ENCODE results near the gene GDI2. TPM values are rescaled to one million over a fixed set of nuclear protein-coding genes. Genes with fewer than 3 reads are reported as not detected.
A peak's percentile ranks its signal among the peaks of the same experiment; 100 is the strongest.

GDI2 gene
- total RNA-seq, 1 experiment from 2014 or later = 321 TPM

GRCh38 chr10:5762531-5762930 is 50.7 kb downstream of the GDI2 start (continued):
- TF ChIP-seq, protein P1, sequence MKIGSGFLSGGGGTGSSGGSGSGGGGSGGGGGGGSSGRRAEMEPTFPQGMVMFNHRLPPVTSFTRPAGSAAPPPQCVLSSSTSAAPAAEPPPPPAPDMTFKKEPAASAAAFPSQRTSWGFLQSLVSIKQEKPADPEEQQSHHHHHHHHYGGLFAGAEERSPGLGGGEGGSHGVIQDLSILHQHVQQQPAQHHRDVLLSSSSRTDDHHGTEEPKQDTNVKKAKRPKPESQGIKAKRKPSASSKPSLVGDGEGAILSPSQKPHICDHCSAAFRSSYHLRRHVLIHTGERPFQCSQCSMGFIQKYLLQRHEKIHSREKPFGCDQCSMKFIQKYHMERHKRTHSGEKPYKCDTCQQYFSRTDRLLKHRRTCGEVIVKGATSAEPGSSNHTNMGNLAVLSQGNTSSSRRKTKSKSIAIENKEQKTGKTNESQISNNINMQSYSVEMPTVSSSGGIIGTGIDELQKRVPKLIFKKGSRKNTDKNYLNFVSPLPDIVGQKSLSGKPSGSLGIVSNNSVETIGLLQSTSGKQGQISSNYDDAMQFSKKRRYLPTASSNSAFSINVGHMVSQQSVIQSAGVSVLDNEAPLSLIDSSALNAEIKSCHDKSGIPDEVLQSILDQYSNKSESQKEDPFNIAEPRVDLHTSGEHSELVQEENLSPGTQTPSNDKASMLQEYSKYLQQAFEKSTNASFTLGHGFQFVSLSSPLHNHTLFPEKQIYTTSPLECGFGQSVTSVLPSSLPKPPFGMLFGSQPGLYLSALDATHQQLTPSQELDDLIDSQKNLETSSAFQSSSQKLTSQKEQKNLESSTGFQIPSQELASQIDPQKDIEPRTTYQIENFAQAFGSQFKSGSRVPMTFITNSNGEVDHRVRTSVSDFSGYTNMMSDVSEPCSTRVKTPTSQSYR (CRISPR knock-in tag; IDR thresholded peaks at IDR 0.05) = no peak
- no peak for TF ChIP-seq CBFB (CRISPR knock-in tag; IDR thresholded peaks at IDR 0.05; ENCODE audit: low read depth)

DNA sequence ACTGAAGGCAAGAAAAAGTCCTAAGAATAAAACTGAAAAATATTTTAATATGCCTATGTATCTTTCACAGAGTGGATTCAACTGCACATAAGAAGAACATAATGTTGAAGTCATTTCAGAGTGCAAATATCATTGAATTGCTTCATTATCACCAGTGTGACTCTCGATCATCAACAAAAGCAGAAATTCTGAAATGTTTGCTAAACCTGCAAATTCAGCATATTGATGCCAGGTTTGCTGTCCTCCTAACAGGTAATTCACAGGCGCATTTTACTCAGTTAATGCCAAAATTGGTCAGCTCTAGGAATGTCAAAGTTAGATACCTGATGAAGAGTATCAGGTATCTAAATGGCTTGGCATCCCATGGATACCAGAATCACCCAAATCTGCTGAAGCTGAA is 52.0 kb downstream of the GDI2 start:
- no peak for ATAC-seq
- ChIA-PET POLR2A (no interaction called here), CTCF (no interaction called here)
- Mint-ChIP-seq H3K27ac (peak overlapping the region; percentile 13; the same call in 1 of the 2 replicates), H3K4me3 (no peak overlapping the region), H3K4me1 (no peaks in the 10 kb centered on the region), H3K36me3 (peaks cover 68% of the 10 kb centered on the region), H3K9me3 (no peaks in the 10 kb centered on the region), H3K27me3 (ENCODE audit: low read depth) (no peaks in the 10 kb centered on the region)
- no peak for TF ChIP-seq MYBL2 (CRISPR knock-in tag; IDR thresholded peaks at IDR 0.05)
- no peak for DNase-seq (ENCODE audit: low spot score)

GRCh38 chr10:5760515-5760914 is 52.7 kb downstream of the GDI2 start:
- H3K4me3 Mint-ChIP-seq = no peak overlapping the region
- DNase-seq (ENCODE audit: low spot score) (no peak), ATAC-seq (no peak)
- no peaks in the 10 kb centered on the region for H3K9me3 Mint-ChIP-seq
- no peak overlapping the region for H3K27ac Mint-ChIP-seq
- no peaks in the 10 kb centered on the region for H3K27me3 Mint-ChIP-seq (ENCODE audit: low read depth)
- H3K36me3 Mint-ChIP-seq = peaks cover 61% of the 10 kb centered on the region
- ChIA-PET POLR2A (no interaction called here), CTCF (no interaction called here)
- H3K4me1 Mint-ChIP-seq = no peaks in the 10 kb centered on the region
- no peak for TF ChIP-seq ETV6 (CRISPR knock-in tag; IDR thresholded peaks at IDR 0.05)
- TF ChIP-seq SMAD4 (CRISPR knock-in tag; IDR thresholded peaks at IDR 0.05) = no peak
- no peak for TF ChIP-seq MYBL2 (CRISPR knock-in tag; IDR thresholded peaks at IDR 0.05)

DNA sequence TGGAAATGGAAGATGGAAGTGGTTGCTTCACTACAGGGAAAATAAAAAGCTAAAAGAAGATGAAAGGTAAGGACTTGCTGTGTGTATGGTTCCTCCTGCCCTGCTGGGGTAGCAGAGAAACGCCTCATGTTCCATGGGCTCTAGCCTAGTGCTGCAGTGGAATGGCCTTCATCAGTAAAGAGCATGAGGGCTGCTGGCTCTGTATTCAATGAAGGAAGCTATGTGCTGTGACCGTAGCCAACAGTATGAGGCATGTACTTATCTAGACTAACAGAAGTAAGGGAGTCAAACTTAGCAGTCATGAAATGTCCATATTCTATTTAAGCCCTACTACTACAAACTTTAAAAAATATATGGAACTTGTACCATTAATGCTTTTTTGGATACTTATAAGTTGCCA is 54.3 kb downstream of the GDI2 start:
- H3K4me1 Mint-ChIP-seq = no peaks in the 10 kb centered on the region
- no peaks in the 10 kb centered on the region for H3K9me3 Mint-ChIP-seq
- H3K4me3 Mint-ChIP-seq = no peak overlapping the region
- H3K27ac Mint-ChIP-seq = no peak overlapping the region; the same call in 1 of the 2 replicates
- TF ChIP-seq, protein P2, sequence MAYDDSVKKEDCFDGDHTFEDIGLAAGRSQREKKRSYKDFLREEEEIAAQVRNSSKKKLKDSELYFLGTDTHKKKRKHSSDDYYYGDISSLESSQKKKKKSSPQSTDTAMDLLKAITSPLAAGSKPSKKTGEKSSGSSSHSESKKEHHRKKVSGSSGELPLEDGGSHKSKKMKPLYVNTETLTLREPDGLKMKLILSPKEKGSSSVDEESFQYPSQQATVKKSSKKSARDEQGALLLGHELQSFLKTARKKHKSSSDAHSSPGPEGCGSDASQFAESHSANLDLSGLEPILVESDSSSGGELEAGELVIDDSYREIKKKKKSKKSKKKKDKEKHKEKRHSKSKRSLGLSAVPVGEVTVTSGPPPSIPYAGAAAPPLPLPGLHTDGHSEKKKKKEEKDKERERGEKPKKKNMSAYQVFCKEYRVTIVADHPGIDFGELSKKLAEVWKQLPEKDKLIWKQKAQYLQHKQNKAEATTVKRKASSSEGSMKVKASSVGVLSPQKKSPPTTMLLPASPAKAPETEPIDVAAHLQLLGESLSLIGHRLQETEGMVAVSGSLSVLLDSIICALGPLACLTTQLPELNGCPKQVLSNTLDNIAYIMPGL (CRISPR knock-in tag; IDR thresholded peaks at IDR 0.05) = no peak
- TF ChIP-seq ZNF121 (CRISPR knock-in tag; IDR thresholded peaks at IDR 0.05) = no peak
- TF ChIP-seq ZNF671 (CRISPR knock-in tag; IDR thresholded peaks at IDR 0.05) = no peak
- no peak for TF ChIP-seq ZNF396 (CRISPR knock-in tag; IDR thresholded peaks at IDR 0.05; ENCODE audit: borderline replicate concordance)
- no peak for TF ChIP-seq TEAD4 (CRISPR knock-in tag; IDR thresholded peaks at IDR 0.05)
- TF ChIP-seq PRDM15 (CRISPR knock-in tag; IDR thresholded peaks at IDR 0.05) = no peak
- TF ChIP-seq SMAD4 (CRISPR knock-in tag; IDR thresholded peaks at IDR 0.05) = no peak
- no peak for TF ChIP-seq SOX15 (CRISPR knock-in tag; IDR thresholded peaks at IDR 0.05)
- DNase-seq (ENCODE audit: low spot score) (no peak), ATAC-seq (no peak; the same call in 1 of the 2 replicates)
- CTCF ChIA-PET = no interaction called here
- POLR2A ChIA-PET = no interaction called here
- H3K27me3 Mint-ChIP-seq (ENCODE audit: low read depth) = no peaks in the 10 kb centered on the region
- H3K36me3 Mint-ChIP-seq = peaks cover 46% of the 10 kb centered on the region
